ENCODE results near the gene FGD5. TPM values are rescaled to one million over a fixed set of nuclear protein-coding genes. Genes with fewer than 3 reads are reported as not detected.

The FGD5 gene
- total and polyA plus RNA-seq, 2 donors from 2014 or later = 18.7 to 40.1 TPM

- FAIRE-seq = no peak
- Histone ChIP-seq H3K27ac (ENCODE audit: low read depth in 2 of 2, low read length in 2 of 2) (no peak overlapping the region), H3K9ac (ENCODE audit: low read length in 3 of 3) (no peak overlapping the region), H3K4me3 (ENCODE audit: low read length in 3 of 3) (no peak overlapping the region), H3K27me3 (ENCODE audit: control insufficient read depth, insufficient read depth, low read length) (no peaks in the 10 kb centered on the region), H3K4me1 (ENCODE audit: control insufficient read depth in 2 of 3, insufficient read depth in 2 of 3, low read depth in 1 of 3, low read length in 3 of 3) (peaks cover 0 to 17% (median 8%) of the 10 kb centered on the region in 3 donors), H3K36me3 (ENCODE audit: control insufficient read depth in 2 of 3, insufficient read depth in 3 of 3, low read length in 3 of 3) (no peaks in the 10 kb centered on the region), H3K9me3 (ENCODE audit: control insufficient read depth in 2 of 3, insufficient read depth in 1 of 3, low read length in 3 of 3) (no peaks in the 10 kb centered on the region)
- intact Hi-C loops (cut with DNase I) = no loop called here
- DNase-seq = no peak
- no peak for TF ChIP-seq CTCF (IDR thresholded peaks at IDR 0.05; ENCODE audit: borderline replicate concordance, extremely low read depth, insufficient read depth)
Observed at GRCh38 chr3:14867936-14868570, 49.3 kb downstream of the FGD5 start.

- Histone ChIP-seq H3K9me3 (ENCODE audit: control insufficient read depth in 2 of 3, insufficient read depth in 1 of 3, low read length in 3 of 3) (no peaks in the 10 kb centered on the region), H3K36me3 (ENCODE audit: control insufficient read depth in 2 of 3, insufficient read depth in 3 of 3, low read length in 3 of 3) (no peaks in the 10 kb centered on the region), H3K27ac (ENCODE audit: low read depth in 2 of 2, low read length in 2 of 2) (no peak overlapping the region), H3K27me3 (ENCODE audit: control insufficient read depth, insufficient read depth, low read length) (no peaks in the 10 kb centered on the region), H3K4me1 (ENCODE audit: control insufficient read depth in 2 of 3, insufficient read depth in 2 of 3, low read depth in 1 of 3, low read length in 3 of 3) (peaks cover 0 to 8% (median 6%) of the 10 kb centered on the region in 3 donors), H3K4me3 (ENCODE audit: low read length in 3 of 3) (no peak overlapping the region), H3K9ac (ENCODE audit: low read length in 3 of 3) (no peak overlapping the region)
- no peak for TF ChIP-seq CTCF (IDR thresholded peaks at IDR 0.05; ENCODE audit: borderline replicate concordance, extremely low read depth, insufficient read depth)
- intact Hi-C loops (cut with DNase I) = no loop called here
- FAIRE-seq (no peak), DNase-seq (no peak)
Observed at GRCh38 chr3:14869917-14870782, 51.4 kb downstream of the FGD5 start.

GRCh38 chr3:14870783-14871060 is 52.0 kb downstream of the FGD5 start:
- no peak overlapping the region for H3K27ac ChIP-seq (ENCODE audit: low read depth in 2 of 2, low read length in 2 of 2)
- no peak for DNase-seq
- no peak for FAIRE-seq

More at GRCh38 chr3:14870783-14871060, 52.0 kb downstream of the FGD5 start:
- H3K4me3 ChIP-seq (ENCODE audit: low read length in 3 of 3) = no peak overlapping the region
- peaks cover 0 to 8% (median 6%) of the 10 kb centered on the region in 3 donors for H3K4me1 ChIP-seq (ENCODE audit: control insufficient read depth in 2 of 3, insufficient read depth in 2 of 3, low read depth in 1 of 3, low read length in 3 of 3)
- H3K36me3 ChIP-seq (ENCODE audit: control insufficient read depth in 2 of 3, insufficient read depth in 3 of 3, low read length in 3 of 3) = no peaks in the 10 kb centered on the region
- no peaks in the 10 kb centered on the region for H3K27me3 ChIP-seq (ENCODE audit: control insufficient read depth, insufficient read depth, low read length)
- no peak overlapping the region for H3K9ac ChIP-seq (ENCODE audit: low read length in 3 of 3)
- TF ChIP-seq CTCF (IDR thresholded peaks at IDR 0.05; ENCODE audit: borderline replicate concordance, extremely low read depth, insufficient read depth) = no peak
- intact Hi-C loops (cut with DNase I) = no loop called here
- H3K9me3 ChIP-seq (ENCODE audit: control insufficient read depth in 2 of 3, insufficient read depth in 1 of 3, low read length in 3 of 3) = no peaks in the 10 kb centered on the region

Measured in kidney (tissue), 14 donors.